MCF 10A (cell line): ENCODE measurements around the gene PCNX1. TPM values are rescaled to one million over a fixed set of nuclear protein-coding genes. Genes with fewer than 3 reads are reported as not detected.

Experiments
- BruUV-seq: library from RNA; stranded (reverse); fragments of 400-500 nt; replicated peaks from 2 replicates; lab custom pipeline; 2021; lab: Mats Ljungman, UMichigan
- CTCF ChIA-PET: fragments of 300-600 bp; sonication (Branson Sonifier 250); formaldehyde crosslinking; extraction: SDS; loops from one replicate; lab custom pipeline; 2021; ENCODE audit warnings: antibody characterized with exemption, inconsistent platforms; lab: Yijun Ruan, JAX
- POLR2A ChIA-PET: fragments of 300-600, 350-650 bp; sonication (Branson Sonifier 250); formaldehyde crosslinking; extraction: SDS; loops from one replicate; lab custom pipeline; 2020; ENCODE audit warnings: antibody characterized with exemption, inconsistent platforms; lab: Yijun Ruan, JAX
- DNase-seq: peaks from one replicate; pipeline ENCODE4 v3.0.0-alpha.2; 2018; ENCODE audit not compliant: unreplicated experiment
- H3K27ac Mint-ChIP-seq: one replicate; pipeline ENCODE4 v1.8.0; 2022; ENCODE audit warnings: mild to moderate bottlenecking, low read depth, mixed read lengths; ENCODE audit not compliant: unreplicated experiment
- H3K27me3 Mint-ChIP-seq: one replicate; pipeline ENCODE4 v1.8.0; 2022; ENCODE audit warnings: mixed read lengths; ENCODE audit not compliant: insufficient read depth, unreplicated experiment
- H3K36me3 Mint-ChIP-seq: one replicate; pipeline ENCODE4 v1.8.0; 2022; ENCODE audit warnings: mild to moderate bottlenecking, moderate library complexity, mixed read lengths; ENCODE audit not compliant: insufficient read depth, unreplicated experiment
- H3K4me1 Mint-ChIP-seq: one replicate; pipeline ENCODE4 v1.8.0; 2022; ENCODE audit warnings: mixed read lengths; ENCODE audit not compliant: insufficient read depth, unreplicated experiment
- H3K4me3 Mint-ChIP-seq: one replicate; pipeline ENCODE4 v1.8.0; 2022; ENCODE audit warnings: mild to moderate bottlenecking, moderate library complexity, mixed read lengths; ENCODE audit not compliant: unreplicated experiment
- H3K9me3 Mint-ChIP-seq: one replicate; pipeline ENCODE4 v1.8.0; 2022; ENCODE audit warnings: mixed read lengths; ENCODE audit not compliant: unreplicated experiment
- intact Hi-C: fragments of 100-400 bp; cut with micrococcal nuclease; formaldehyde crosslinking; loops from 2 replicates; pipeline ENCODE4 v1.14.1; 2022
- total RNA-seq: library from RNA; stranded (reverse); gene quantifications from 2 replicates; pipeline ENCODE4 v1.2.3, GENCODE V29; 2022
- TF ChIP-seq, protein P1 (sequence below): fragments of 200-600 bp; IDR thresholded peaks from one replicate; pipeline ENCODE4 v1.8.0; 2022; ENCODE audit warnings: antibody characterized with exemption, mild to moderate bottlenecking; ENCODE audit not compliant: unreplicated experiment

The PCNX1 gene
- total RNA-seq, 1 experiment from 2014 or later, result 55.6 TPM

DNA sequence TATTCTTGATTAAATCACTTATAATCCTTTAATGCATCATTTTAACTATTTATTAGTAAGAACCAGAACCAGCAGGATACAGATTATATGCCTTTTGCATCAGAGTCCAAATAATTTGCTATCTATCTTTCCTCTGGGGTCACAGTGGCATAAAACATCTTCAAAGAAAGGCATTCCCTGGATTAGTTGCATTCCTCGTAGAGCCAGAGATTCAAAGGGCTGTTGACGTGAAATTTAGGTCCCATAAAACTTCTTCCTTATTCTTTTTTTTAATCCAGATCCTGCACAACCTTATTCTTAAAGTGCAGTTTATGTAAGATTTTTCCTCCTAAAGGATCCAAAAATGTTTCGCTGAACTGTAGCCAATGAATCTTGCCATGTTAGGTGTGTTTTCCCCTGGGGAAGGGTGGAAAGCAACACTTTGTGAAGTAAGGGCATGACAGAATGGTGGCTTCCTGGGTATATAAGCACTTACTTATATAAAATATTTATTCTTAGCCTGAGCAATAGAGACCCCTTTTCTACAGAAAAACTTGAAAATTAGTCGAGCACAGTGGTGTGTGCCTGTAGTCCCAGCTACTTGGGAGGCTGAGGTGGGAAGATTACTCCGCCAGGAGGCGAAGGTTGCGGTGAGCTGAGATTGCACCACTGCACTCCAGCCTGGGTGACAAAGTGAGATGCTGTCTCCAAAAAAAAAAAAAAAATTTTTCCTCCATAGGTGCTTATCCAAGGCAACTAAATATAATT lies 208.7 kb downstream of the PCNX1 start:
- intact Hi-C loops, result no loop called here
- no TSS peak for BruUV-seq
- ChIA-PET POLR2A (interaction anchor here (1.4 kb wide), 1 partner anchor 39 kb away, joined by 4 read pairs; no protein-coding TSS in a partner anchor), CTCF (interaction anchor here (3.8 kb wide), 1 partner anchor 12 kb away, joined by 48 read pairs; no protein-coding TSS in a partner anchor)
- Mint-ChIP-seq H3K4me1 (peaks cover 21% of the 10 kb centered on the region), H3K27me3 (no peaks in the 10 kb centered on the region), H3K36me3 (peaks cover 33% of the 10 kb centered on the region), H3K27ac (no peak overlapping the region), H3K4me3 (no peak overlapping the region), H3K9me3 (peaks cover 7% of the 10 kb centered on the region)
- no peak for DNase-seq
- TF ChIP-seq, protein P1, sequence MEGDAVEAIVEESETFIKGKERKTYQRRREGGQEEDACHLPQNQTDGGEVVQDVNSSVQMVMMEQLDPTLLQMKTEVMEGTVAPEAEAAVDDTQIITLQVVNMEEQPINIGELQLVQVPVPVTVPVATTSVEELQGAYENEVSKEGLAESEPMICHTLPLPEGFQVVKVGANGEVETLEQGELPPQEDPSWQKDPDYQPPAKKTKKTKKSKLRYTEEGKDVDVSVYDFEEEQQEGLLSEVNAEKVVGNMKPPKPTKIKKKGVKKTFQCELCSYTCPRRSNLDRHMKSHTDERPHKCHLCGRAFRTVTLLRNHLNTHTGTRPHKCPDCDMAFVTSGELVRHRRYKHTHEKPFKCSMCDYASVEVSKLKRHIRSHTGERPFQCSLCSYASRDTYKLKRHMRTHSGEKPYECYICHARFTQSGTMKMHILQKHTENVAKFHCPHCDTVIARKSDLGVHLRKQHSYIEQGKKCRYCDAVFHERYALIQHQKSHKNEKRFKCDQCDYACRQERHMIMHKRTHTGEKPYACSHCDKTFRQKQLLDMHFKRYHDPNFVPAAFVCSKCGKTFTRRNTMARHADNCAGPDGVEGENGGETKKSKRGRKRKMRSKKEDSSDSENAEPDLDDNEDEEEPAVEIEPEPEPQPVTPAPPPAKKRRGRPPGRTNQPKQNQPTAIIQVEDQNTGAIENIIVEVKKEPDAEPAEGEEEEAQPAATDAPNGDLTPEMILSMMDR, result no peak

DNA sequence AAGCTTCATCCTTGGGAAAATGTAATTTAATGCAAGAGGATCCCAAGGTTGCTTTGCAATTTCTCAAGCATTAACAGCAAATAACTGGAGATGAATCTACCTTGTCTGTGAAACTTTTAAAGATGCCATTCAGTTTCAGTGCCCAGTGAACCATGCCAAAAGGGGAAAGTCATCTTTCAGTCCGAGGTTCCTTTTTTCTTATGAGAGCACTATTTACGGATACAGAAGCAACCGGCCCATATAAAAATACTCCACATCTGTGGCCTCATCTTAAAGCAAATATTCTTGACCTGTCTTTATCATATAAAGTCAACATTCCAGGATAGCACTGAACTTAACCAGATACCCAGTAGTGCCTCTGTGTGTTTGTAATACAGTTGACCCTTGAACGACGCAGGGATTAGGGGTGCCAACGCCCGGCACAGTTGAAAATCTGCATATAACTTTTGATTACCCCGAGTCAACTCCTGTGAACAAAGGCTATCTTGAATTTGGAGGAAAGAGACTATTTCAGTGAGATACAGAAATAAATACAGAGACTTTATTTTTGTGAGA lies 209.4 kb downstream of the PCNX1 start:
- peaks cover 7% of the 10 kb centered on the region for H3K9me3 Mint-ChIP-seq
- peaks cover 21% of the 10 kb centered on the region for H3K4me1 Mint-ChIP-seq
- H3K27ac Mint-ChIP-seq, result peak overlapping the region; percentile 32
- TF ChIP-seq, protein P1, result no peak
- no TSS peak for BruUV-seq
- no peaks in the 10 kb centered on the region for H3K27me3 Mint-ChIP-seq
- H3K4me3 Mint-ChIP-seq, result no peak overlapping the region
- CTCF ChIA-PET, result no interaction called here
- peaks cover 27% of the 10 kb centered on the region for H3K36me3 Mint-ChIP-seq
- POLR2A ChIA-PET, result no interaction called here
- intact Hi-C loops, result no loop called here
- no peak for DNase-seq

DNA sequence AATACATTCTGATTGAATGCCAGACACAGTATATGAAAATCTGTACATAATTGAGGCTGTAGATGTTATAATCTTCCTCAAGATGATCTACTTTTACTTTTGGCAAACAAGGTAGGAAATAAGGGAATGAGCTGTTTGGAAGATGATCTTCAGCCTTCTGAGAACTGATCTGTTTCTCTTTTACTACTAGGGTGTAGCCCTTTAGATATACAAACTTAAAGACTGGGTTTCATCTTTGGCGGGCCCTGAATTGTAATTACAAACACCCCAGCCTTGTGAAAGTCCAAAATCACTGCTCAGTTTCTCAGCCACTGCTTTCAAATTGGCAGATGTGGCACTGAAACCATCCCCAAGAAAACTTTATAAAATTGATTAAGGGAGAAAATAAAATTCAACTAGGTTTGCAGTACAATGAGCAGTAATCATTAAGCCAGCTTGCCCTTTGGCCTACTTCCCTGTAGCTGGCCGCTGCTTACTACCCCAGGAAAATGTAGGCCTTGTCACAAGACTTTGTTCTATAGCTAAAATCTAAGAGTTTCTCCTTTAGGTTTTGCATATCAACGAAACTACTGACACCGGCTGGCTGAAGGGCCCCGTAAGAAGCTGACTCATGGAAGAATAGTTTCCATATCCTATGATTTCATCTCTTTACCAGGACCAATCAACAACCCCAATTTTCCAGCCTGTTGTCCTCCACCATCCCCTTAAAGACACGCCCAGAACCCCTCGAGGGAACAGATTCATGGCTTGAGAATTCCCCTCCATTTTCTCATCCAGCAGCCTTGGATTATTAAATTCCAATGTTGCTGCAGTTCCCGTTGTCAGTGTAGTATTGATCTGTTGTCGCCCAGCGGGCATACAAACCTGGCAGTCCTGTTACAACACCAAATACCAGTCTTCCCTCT lies 210.8 kb downstream of the PCNX1 start:
- H3K9me3 Mint-ChIP-seq, result peaks cover 7% of the 10 kb centered on the region
- ChIA-PET POLR2A (interaction anchor here (0.6 kb wide), 2 partner anchors 40 to 361 kb away, joined by 3 read pairs; no protein-coding TSS in a partner anchor), CTCF (interaction anchor here (1.2 to 3.4 kb wide), 3 partner anchors 14 to 19 kb away, joined by 3 to 22 read pairs (median 7); no protein-coding TSS in a partner anchor)
- peaks cover 21% of the 10 kb centered on the region for H3K4me1 Mint-ChIP-seq
- TF ChIP-seq, protein P1, result no peak
- H3K27ac Mint-ChIP-seq, result peak overlapping the region; percentile 85
- no peak overlapping the region for H3K4me3 Mint-ChIP-seq
- intact Hi-C loops, result no loop called here
- peaks cover 17% of the 10 kb centered on the region for H3K36me3 Mint-ChIP-seq
- peak; percentile 84 for DNase-seq
- TSS peak; percentile 90 for BruUV-seq
- H3K27me3 Mint-ChIP-seq, result no peaks in the 10 kb centered on the region
